IMR-90 (cell line): Measurements from ENCODE around the gene SERINC3. TPM values are rescaled to one million over a fixed set of nuclear protein-coding genes. Genes with fewer than 3 reads are reported as not detected.

ENCODE experiments used
- ATAC-seq: fragments of 200-7000 bp; cut with Tn5 transposase; 2 replicates; pipeline ENCODE4 v1.9.1; 2020; ENCODE audit warnings: low read depth, mild to moderate bottlenecking, moderate library complexity
- BruUV-seq: library from RNA; stranded (reverse); fragments of 400-500 nt; replicated peaks from 2 replicates; lab custom pipeline; 2021; lab: Mats Ljungman, UMichigan
- CTCF ChIA-PET: fragments of 300-600 bp; formaldehyde crosslinking; extraction: SDS; loops from one replicate; lab custom pipeline; 2021; ENCODE audit warnings: antibody characterized with exemption; lab: Yijun Ruan, JAX
- POLR2A ChIA-PET: fragments of 300-600 bp; sonication (Branson Sonifier 250); formaldehyde crosslinking; loops from one replicate; lab custom pipeline; 2022; ENCODE audit warnings: antibody characterized with exemption; ENCODE audit not compliant: unreplicated experiment; lab: Charles Lee
- DNase-seq: peaks from one replicate; pipeline ENCODE4 v3.0.0; 2013
- H2AFZ ChIP-seq: replicated peaks from 2 replicates; pipeline ENCODE3; 2013; ENCODE audit warnings: low read length, mild to moderate bottlenecking; ENCODE audit not compliant: poor library complexity
- H2AK5ac ChIP-seq: 2 replicates; pipeline ENCODE4 v1.6.1; 2013; ENCODE audit warnings: low read depth, low read length, inconsistent platforms
- H2AK9ac ChIP-seq: replicated peaks from 2 replicates; pipeline ENCODE3; 2013; ENCODE audit warnings: mild to moderate bottlenecking, low read depth, low read length, moderate library complexity; ENCODE audit not compliant: poor library complexity
- H2BK120ac ChIP-seq: 2 replicates; pipeline ENCODE4 v1.6.1; 2013; ENCODE audit warnings: low read depth, low read length, inconsistent platforms
- H2BK15ac ChIP-seq: 3 replicates; pipeline ENCODE4 v1.6.1; 2013; ENCODE audit warnings: low read depth, low read length, inconsistent platforms
- H2BK20ac ChIP-seq: 2 replicates; pipeline ENCODE4 v1.6.1; 2013; ENCODE audit warnings: low read depth, mild to moderate bottlenecking, inconsistent platforms, low read length, moderate library complexity
- H2BK5ac ChIP-seq: 2 replicates; pipeline ENCODE4 v1.6.1; 2013; ENCODE audit warnings: mild to moderate bottlenecking, low read depth, low read length, inconsistent platforms; ENCODE audit not compliant: poor library complexity, severe bottlenecking
- H3K14ac ChIP-seq: replicated peaks from 2 replicates; pipeline ENCODE4 v1.6.1; 2013; ENCODE audit warnings: low read depth, low read length, inconsistent platforms
- H3K18ac ChIP-seq: 2 replicates; pipeline ENCODE4 v1.6.1; 2013; ENCODE audit warnings: low read depth, low read length, control low read depth
- H3K23ac ChIP-seq: 2 replicates; pipeline ENCODE4 v1.6.1; 2013; ENCODE audit warnings: low read depth, low read length, inconsistent platforms
- H3K27ac ChIP-seq: 2 replicates; pipeline ENCODE4 v1.5.1; 2013; ENCODE audit warnings: mild to moderate bottlenecking, control low read depth, low read length; ENCODE audit not compliant: insufficient read depth
- H3K27me3 ChIP-seq: 2 replicates; pipeline ENCODE4 v1.6.1; 2013; ENCODE audit warnings: low read length; ENCODE audit not compliant: control insufficient read depth, insufficient read depth
- H3K36me3 ChIP-seq: 2 replicates; pipeline ENCODE4 v1.6.1; 2013; ENCODE audit warnings: low read length, mixed read lengths; ENCODE audit not compliant: control insufficient read depth, insufficient read depth
- H3K4ac ChIP-seq: 2 replicates; pipeline ENCODE4 v1.6.1; 2013; ENCODE audit warnings: low read depth, low read length, inconsistent platforms
- H3K4me1 ChIP-seq: 2 replicates; pipeline ENCODE4 v1.6.1; 2013; ENCODE audit warnings: low read length, mixed read lengths; ENCODE audit not compliant: control insufficient read depth, insufficient read depth
- H3K4me2 ChIP-seq: 2 replicates; pipeline ENCODE4 v1.6.1; 2013; ENCODE audit warnings: low read depth, mild to moderate bottlenecking, control low read depth, low read length, moderate library complexity
- H3K4me3 ChIP-seq: 2 replicates; pipeline ENCODE4 v1.5.1; 2013; ENCODE audit warnings: low read depth, mild to moderate bottlenecking, control low read depth, low read length, moderate library complexity; ENCODE audit not compliant: insufficient read depth
- H3K56ac ChIP-seq: 2 replicates; pipeline ENCODE4 v1.6.1; 2013; ENCODE audit warnings: low read length, inconsistent platforms; ENCODE audit not compliant: insufficient read depth; ENCODE audit errors: extremely low read depth
- H3K79me1 ChIP-seq, 2 experiments: 2 replicates each; pipeline ENCODE4 v1.6.1; 2013; ENCODE audit warnings: low read length in 2 of 2, inconsistent platforms in 1 of 2, low read depth in 1 of 2
- H3K9ac ChIP-seq: 2 replicates; pipeline ENCODE4 v1.6.1; 2013; ENCODE audit warnings: low read depth, low read length, control low read depth
- H3K9me1 ChIP-seq: 2 replicates; pipeline ENCODE4 v1.6.1; 2013; ENCODE audit warnings: low read length, inconsistent platforms; ENCODE audit not compliant: insufficient read depth
- H3K9me3 ChIP-seq: 2 replicates; pipeline ENCODE4 v1.6.1; 2013; ENCODE audit warnings: low read length; ENCODE audit not compliant: control insufficient read depth, insufficient read depth
- H4K20me1 ChIP-seq: 2 replicates; pipeline ENCODE4 v1.6.1; 2013; ENCODE audit warnings: low read length, inconsistent platforms; ENCODE audit not compliant: insufficient read depth
- H4K5ac ChIP-seq: 2 replicates; pipeline ENCODE4 v1.6.1; 2013; ENCODE audit warnings: mild to moderate bottlenecking, low read depth, low read length, control low read depth
- H4K8ac ChIP-seq, 2 experiments: 2 replicates each; pipeline ENCODE4 v1.6.1; 2013; ENCODE audit warnings: low read depth in 2 of 2, low read length in 2 of 2, control low read depth in 1 of 2, inconsistent platforms in 1 of 2
- H4K91ac ChIP-seq: 2 replicates; pipeline ENCODE4 v1.6.1; 2013; ENCODE audit warnings: low read depth, low read length, inconsistent platforms; ENCODE audit not compliant: insufficient read depth
- CTCF ChIP-seq: conservative IDR thresholded peaks from 2 replicates; pipeline ENCODE4 v1.5.1; 2012; ENCODE audit warnings: mild to moderate bottlenecking, low read depth, low read length, improper control_type of control experiment
- FOS ChIP-seq: fragments of 150-350 bp; IDR thresholded peaks from 2 replicates; pipeline ENCODE4 v1.6.1; 2016; ENCODE audit warnings: low read depth, low read length
- MAFK ChIP-seq: IDR thresholded peaks from 2 replicates; pipeline ENCODE4 v1.6.1; 2012; ENCODE audit warnings: low read depth, low read length, improper control_type of control experiment
- NFE2L2 ChIP-seq: fragments of 150-350 bp; IDR thresholded peaks from 2 replicates; pipeline ENCODE4 v1.6.1; 2016; ENCODE audit warnings: low read depth, mild to moderate bottlenecking, low read length
- WGBS, 2 experiments: methylation state at CpG; one replicate each; pipeline versions ENCODE4 v1.1.5 to v1.1.7; 2013; ENCODE audit warnings: missing lambda C conversion rate in 2 of 2; ENCODE audit not compliant: insufficient read length in 1 of 2; ENCODE audit errors: extremely low coverage in 2 of 2; 5-methylcytosine and 5-hydroxymethylcytosine counted together
- dilution Hi-C: fragments of 300-500 bp; cut with HindIII; formaldehyde crosslinking; loops from one replicate; pipeline ENCODE4 v1.14.3; 2018; ENCODE audit warnings: low sequenced_read_pairs; ENCODE audit not compliant: unreplicated experiment
- in situ Hi-C: fragments of 300-500 bp; cut with MboI; formaldehyde crosslinking; loops from 3 replicates; pipeline ENCODE4 v1.14.3; 2019; ENCODE audit warnings: low sequenced_read_pairs, inconsistent platforms, mixed read lengths
- intact Hi-C: fragments of 100-400 bp; cut with micrococcal nuclease; formaldehyde crosslinking; loops from 2 replicates; pipeline ENCODE4 v1.10.0; 2022
- polyA plus RNA-seq, 3 experiments: library from polyadenylated mRNA; depleted of rRNA; stranded (reverse); fragments of >200 nt; gene quantifications; 2 replicates each; pipeline ENCODE4 v1.2.3, GENCODE V29; 2012; ENCODE audit warnings: low replicate concordance in 1 of 3
- total RNA-seq: library from RNA; depleted of rRNA; stranded (reverse); fragments of >200 nt; gene quantifications from 2 replicates; pipeline ENCODE4 v1.2.3, GENCODE V29; 2012

SERINC3 gene
- total and polyA plus RNA-seq, 2 of the 4 experiments (the other 2 are of a cell fraction) = 101 to 132 TPM

DNA sequence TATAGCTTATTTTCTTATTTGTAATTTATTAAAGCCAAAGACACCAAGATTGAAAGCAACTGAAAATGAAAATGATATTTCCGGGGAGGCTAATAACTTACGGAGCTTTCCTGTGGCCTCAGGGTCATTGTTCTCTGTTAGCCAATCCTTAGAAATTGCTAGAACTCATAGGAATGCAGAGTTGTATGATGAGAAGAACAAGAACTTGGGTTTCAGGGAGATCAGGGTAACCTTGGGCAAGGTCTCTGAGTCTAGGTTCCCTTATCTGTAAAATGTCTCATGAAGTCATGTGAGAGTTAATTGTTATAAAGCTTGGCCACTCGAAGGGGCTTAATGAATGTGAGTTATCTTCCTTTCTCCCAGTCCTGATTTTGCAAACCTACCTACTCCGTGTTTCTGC is 20.1 kb upstream of the SERINC3 start:
- Histone ChIP-seq H4K91ac (no peak overlapping the region), H2BK120ac (no peak overlapping the region), H3K4me1 (no peaks in the 10 kb centered on the region; the same call in 1 of the 2 replicates), H2AFZ (no peak overlapping the region), H4K5ac (no peak overlapping the region), H3K9me1 (no peaks in the 10 kb centered on the region), H3K18ac (no peak overlapping the region), H4K20me1 (no peaks in the 10 kb centered on the region), H2AK9ac (no peak overlapping the region), H4K8ac (no peak overlapping the region), H3K36me3 (no peaks in the 10 kb centered on the region), H3K27ac (no peak overlapping the region), H3K27me3 (no peaks in the 10 kb centered on the region), H2BK15ac (no peak overlapping the region; the same call in 2 of the 3 replicates), H3K4me2 (no peak overlapping the region), H3K56ac (no peak overlapping the region), H3K9ac (no peak overlapping the region), H2BK20ac (0 out of 2 replicates have a peak overlapping the region, but pooled peaks have one; percentile 63), H2BK5ac (no peak overlapping the region), H3K9me3 (no peaks in the 10 kb centered on the region), H3K79me1 (peaks cover 7 to 21% of the 10 kb centered on the region in 2 experiments; a peak in 3 of 4 replicates), H3K4me3 (no peak overlapping the region), H3K14ac (0 out of 2 replicates have a peak overlapping the region, but pooled peaks have one; percentile 2), H2AK5ac (no peak overlapping the region), H3K23ac (peak overlapping the region; percentile 74; the same call in 1 of the 2 replicates), H3K4ac (no peak overlapping the region)
- TF ChIP-seq CTCF (no peak), NFE2L2 (no peak), FOS (no peak), MAFK (no peak)
- in situ Hi-C loops = no loop called here
- CTCF ChIA-PET = interaction anchor here (0.7 kb wide), 2 partner anchors 10 to 35 kb away, joined by 3 read pairs; no protein-coding TSS in a partner anchor
- DNase-seq (no peak), ATAC-seq (no peak)
- POLR2A ChIA-PET = no interaction called here
- WGBS, 2 experiments = 60% methylated on average over 2 of the region's 4 CpGs; no CpG with 5 or more reads in 1 of the 2 experiments
- intact Hi-C loops = no loop called here
- dilution Hi-C loops = no loop called here
- BruUV-seq = no TSS peak
